ENCODE results near the gene POU2AF1.

Gene POU2AF1, protein sequence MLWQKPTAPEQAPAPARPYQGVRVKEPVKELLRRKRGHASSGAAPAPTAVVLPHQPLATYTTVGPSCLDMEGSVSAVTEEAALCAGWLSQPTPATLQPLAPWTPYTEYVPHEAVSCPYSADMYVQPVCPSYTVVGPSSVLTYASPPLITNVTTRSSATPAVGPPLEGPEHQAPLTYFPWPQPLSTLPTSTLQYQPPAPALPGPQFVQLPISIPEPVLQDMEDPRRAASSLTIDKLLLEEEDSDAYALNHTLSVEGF

DNA sequence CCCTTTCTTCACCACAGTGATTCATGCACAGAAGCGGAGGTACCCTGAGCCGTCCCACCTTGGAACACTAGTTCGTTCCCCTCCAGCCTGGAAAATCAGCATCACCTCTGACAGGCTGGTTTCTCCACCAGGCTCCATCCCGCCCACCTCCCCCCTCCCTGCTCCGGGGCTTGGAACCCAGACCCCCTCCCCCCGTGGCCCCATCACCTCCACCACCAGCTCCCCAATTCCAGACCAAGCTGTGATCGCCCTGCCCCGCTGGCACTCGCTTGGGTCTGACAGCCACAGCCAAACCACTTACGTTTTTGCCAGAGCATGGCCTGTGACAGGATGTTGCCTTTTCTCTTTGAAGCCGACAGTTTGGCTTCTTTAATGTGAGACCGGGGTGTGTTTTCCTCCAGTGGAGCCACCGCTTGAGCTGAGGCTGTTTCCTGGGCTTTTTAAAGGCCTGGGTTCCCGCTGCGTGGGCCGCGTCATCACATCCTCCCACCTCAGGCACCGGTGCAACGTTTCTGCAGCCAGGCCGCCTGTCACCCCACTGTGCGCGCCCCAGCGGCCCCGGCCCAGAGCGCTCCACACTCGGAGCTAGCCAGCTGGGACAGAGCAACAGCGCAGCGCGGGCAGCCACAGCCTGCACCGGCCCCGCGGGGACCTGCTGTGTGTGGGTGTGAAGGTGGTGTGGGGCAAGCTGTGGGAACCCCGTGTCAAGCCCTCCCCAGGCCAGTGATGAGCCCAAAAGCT is at the start of gene POU2AF1:
Gene POU2AF1, minus strand, starts transcription at position 415 of the 741 bp plus-strand sequence. Its CDS starts 98 bp downstream, at position 317.
- peak; percentile 84 for DNase-seq

DNA sequence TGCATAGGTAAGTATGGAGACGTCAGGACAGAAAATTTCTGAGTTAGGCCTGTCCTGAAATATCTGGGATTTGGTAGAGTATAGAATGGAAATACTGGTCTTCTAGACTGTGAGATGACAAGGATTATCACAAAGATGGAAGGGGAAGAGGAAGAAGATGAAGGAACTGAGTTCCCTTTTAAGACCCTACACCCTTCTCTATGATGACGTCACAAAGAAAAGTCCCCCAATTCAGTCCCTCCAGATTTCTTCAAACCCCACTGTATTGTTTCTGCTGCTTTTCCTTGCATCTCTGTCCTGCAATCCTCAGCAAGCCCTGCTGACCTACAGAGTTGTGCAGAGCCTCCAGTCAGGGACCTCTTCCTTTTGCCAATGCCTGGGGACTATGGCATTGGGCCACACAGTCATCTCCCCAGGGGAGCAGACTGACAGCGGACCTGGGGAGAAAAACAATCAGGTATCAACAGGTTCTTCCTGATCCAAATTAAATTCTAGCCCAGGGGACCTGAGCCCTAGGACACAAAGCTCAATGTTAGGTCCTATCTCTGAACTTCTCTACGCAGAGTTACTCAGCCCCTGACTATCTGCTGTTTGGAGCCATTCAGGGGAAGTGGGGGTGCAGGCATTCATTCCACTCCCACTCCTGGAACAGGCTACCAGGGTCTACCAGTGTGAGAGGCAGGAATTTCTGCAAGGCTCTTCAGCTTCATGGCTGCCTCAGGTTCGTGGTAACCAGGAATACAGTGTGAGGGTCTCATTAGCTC is 49.2 kb upstream of the POU2AF1 start:
- DNase-seq = no peak

DNA sequence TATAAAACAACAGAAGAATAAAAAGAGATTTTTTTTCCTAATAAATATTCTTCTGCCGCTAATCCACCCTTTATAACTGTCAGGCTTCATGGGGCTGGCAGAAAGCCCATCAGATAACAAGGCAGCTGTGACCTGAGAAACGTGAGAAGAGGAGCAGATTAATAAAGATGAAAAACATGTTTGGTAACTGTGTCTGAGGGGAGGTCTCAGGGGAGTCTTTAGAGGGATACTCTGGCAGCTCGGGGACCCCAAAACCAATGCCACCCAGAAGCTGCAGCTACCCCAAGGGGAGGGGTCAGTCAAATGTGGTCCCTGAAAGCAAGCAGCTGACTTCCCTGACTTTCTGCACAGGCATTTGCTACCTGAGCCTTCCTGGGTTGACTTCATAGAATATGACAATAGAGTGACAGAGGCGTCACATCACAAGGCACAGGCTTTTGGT is 48.4 kb upstream of the POU2AF1 start:
- no peak for DNase-seq

DNA sequence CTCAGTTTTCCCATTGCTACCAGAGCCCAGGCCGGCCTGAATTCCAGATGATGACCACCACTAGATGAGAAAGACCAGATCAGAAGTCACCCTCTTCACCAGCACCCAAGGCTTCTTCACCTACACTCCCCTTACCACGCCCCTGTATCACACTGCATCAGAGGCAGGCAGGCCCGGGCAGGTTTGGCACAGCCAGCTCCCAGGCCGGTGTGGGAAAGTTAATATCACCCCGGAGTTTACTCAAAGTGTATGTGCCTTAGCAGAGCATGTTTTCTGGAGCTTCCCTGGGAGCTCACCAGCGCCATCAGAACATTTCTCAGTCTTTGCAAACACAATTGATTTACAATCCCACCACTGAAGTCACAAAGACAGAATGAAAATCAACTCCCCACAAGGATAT is 47.5 kb upstream of the POU2AF1 start:
- DNase-seq = no peak

DNA sequence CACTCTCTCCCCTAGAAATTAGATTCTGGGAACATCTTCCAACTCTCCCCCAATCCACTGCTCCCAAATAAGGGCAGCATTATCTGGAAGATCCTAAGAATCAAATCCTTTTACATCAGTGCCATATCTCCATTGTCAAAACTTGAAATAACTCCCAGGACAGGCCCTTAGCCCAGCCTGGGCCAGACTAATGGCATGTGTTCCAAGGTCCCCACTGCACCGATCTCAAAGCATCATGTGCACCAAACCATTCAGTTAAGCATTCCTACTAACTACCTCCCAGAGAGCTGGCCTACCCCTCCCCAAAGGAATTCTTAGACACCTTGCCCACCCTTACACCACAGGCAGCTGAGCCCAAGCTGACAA is 44.2 kb upstream of the POU2AF1 start:
- DNase-seq = no peak

DNA sequence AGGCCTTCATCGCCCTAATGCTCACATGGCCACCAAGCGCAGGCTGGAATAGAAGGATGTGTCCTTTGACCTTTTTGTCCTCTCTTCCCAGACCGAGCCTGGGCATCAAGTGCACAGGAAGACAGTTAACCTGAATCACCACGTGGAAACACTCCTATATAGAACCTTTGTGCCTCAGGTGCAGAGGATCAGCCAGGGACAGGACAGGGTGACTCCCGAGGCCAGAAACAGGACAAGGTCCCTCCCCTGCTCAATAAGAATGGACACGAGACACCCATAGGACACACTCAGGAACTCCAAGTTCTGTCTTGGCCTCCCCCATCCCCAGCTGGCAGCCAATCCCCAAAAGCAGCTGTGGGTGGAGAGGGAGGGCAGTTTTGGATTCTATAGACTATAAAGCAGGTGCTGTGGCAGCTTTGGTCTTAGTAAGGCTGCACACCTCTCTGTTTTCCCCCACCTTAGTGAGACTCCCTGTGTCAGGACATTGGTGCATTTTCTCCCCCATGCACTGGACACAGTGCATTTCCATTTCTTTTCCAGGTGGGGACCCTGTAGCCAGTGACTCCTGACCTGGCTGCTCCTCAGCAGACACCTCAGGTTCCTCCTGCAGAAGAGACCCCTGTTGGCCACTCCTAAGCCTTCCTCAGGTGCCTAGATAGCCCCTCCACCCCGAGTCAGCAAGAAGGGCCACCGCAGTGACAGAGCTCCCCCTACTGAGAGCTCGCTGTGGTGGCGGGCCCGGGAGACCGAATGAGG is 43.6 kb upstream of the POU2AF1 start:
- DNase-seq = peak; percentile 80

DNA sequence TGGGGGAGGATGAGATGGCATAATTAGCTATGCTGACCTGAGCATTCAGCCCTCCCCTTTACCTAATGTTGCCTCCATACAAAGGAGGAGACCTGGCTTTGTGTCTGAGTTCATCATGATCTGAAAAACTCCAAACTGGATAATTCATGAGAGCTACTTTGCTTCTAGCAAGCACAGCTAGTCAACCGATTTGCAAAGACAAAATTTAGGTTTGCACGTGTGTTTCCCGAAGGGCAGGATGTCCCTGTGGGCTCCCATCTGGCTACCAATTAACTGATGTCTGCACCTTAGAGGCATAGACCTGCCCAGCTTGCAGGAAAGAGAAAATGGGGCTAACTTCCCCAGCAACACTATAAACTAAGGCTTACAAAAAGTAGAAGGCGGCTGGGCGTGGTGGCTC is 42.2 kb upstream of the POU2AF1 start:
- no peak for DNase-seq

DNA sequence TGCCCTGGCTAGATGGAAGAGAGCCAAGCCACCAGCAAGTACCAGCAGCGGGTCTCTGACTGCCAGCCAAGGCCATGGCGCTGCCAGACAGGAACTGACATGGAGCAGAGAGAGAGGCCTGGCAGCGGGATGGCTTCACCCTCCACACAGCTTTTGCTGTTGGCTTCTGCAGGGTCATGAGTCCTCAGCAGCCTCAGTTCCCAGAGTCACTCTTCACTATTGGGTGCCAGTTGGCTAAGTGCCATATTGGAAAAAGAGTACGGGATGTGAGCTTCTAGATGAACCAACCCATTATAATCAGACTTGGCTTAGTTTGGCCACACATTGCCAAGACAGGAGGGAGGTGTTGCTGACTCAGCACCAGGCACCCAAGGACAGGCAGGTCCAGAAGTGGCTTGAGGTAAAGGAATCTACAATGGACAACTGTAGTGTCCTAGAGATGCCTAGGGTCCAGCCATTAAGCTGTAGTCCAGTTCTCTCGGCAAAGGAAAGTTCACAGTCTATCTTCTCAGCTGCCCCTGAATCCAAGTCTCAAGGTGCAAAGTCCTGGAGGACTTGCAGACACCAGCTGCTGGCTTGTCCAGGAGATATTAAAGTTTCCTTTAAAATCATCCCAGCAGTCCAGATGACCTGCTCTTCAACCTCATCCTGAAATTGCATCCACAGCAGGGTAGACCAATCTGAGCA is 40.7 kb upstream of the POU2AF1 start:
- no peak for DNase-seq

DNA sequence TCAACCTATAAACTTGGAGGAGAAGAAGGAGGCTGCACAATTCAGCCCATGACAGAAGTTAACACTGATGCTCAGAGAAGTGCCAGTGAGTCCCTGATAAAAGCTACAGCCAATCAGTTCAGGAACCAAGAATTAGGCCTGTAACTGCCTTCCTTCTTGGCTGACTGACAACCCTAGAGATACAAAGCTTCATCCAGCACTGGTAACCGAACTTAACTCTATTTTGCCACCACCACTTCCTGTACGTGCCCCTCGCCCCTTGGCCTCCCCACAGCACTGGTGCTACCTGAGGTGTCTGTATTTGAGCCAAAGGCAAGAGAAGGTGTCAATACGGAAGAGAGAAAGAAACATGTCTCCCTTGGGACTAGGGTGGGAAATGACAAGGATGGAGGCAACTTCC is 40.1 kb upstream of the POU2AF1 start:
- DNase-seq = no peak

DNA sequence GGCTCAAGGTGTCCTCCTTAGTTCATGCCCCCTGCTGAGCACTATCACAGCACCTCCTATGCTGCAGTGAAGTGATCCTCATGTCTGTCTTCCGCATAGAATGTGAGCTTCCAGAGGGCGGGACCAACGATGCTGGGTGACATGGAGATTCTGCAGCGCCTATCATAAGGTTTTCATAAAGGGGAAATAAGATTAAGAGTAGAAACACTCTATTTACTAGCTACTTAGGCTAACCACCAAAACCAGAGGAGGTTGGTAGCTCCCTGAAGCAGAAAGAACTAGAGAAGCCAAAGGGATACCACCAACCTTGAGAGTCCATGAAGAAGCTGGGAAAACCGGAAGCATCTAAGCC is 39.3 kb upstream of the POU2AF1 start:
- DNase-seq = no peak

DNA sequence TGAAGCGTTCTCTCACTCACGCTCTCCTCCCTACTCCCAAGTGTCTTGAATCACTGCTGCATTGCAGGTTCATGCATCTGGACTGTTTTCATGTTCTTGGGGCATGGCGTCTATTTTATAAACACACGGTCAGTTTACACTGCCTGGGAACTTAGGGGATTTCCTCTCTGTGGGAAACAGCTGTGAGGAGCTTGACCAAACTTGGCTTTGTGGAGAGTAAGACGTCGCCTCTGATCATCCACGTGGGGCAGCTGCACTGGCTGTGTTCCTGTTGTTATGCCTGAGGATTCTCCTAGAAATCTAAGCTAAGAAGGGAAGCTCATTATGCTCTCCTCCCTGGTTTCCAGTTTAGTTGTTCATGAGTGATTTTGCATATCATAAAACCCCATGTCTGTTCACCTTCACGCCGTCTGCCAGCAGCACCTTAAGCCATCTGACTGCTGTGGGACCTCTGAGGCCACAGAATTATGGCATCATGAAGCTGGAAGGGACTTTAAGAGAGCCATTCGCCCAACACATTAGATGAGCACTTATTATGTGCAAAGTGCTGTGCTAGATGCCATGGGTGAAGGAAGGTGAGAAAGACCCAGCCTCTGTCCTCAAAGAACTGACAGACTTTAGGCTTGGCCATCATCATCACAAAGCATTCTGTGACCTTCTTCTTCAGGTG is 38.8 kb upstream of the POU2AF1 start:
- no peak for DNase-seq

DNA sequence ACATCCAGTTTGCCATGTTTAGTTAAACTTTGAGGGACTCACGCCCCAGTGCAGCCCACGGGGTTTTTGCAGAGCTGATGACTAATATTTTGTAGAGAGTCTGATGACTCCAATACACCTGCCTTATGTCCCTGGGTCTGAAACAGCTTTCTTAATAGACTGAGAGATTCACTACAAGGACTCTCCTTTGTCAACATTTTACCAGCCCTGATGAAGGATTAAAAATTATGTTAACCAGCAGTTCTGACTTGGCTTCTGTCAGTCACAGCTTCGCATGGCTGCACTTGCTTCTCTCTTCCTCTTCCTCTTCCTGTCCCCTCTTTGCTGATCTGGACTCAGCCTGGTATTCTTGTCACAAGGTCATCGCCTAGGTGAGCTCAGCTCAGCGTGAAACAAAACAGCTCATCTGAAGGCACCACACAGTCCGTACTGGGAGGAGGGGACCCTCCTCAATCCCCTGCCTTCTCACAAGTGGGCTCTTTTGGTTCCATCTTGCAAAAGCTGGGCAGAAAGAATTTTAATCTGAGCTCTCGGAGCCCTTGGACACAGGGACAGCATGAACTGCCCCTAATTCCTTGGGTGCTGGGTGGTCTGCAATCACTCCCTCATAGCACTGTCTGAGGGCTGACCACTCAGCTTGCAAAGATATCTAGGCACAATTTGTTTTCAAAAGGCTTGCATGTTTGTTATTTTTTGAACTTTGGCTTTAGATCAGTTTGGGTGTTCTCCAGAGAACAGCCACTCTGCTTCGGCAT is 38.1 kb upstream of the POU2AF1 start:
- DNase-seq = peak; percentile 43

DNA sequence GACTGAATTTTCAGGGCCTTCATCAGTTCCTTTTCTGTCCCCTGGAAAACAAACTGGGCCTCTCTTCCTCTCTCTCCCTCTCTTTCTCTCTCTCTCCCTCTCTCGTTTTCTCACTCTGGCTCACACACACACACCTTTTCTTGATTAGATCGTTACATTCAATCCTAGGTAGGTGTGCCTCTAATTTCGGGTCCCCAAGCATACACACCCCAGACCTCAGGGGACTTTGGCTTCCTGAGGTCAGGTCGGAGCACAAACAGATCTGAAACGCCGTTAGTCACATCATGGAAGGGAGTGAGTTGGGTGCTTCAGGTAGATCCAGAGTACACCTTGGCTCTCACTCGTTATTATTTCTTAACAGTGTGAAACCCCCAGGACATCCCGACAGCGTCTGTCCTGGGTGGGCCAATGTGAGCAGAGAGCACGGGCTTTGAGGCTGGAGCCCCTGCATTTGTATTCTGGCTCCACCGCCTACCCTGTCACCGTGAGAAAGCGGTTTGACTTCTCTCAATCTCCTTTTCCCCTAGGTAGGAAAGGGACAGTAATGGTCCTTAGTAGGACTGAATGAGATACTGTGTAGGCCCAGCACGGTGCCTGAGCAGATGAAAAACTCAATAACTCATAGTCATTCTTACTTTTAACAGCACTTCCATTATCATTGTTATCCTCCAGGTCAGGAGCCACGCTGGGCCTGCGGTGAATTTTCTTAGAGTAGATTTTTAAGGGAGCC is 37.3 kb upstream of the POU2AF1 start:
- DNase-seq = no peak

DNA sequence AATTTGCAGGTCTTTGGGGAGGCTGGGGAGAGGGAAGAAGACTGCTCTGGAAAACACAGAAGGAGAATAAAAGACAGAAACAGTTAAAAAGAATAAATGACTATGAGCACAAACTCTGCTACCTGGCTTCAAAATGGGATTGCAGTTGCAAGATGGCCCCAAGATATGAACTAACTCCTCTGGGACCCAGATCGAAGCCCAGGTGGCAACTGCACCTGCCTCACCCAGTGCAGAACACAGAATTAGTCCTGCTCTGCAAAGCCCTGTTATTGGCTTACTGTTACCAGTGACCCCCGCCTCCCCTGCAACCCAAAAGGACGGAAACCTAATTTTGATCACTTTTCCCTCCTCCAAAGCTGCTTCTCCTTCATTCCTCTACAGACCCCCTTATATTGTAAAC is 35.9 kb upstream of the POU2AF1 start:
- DNase-seq = no peak

DNA sequence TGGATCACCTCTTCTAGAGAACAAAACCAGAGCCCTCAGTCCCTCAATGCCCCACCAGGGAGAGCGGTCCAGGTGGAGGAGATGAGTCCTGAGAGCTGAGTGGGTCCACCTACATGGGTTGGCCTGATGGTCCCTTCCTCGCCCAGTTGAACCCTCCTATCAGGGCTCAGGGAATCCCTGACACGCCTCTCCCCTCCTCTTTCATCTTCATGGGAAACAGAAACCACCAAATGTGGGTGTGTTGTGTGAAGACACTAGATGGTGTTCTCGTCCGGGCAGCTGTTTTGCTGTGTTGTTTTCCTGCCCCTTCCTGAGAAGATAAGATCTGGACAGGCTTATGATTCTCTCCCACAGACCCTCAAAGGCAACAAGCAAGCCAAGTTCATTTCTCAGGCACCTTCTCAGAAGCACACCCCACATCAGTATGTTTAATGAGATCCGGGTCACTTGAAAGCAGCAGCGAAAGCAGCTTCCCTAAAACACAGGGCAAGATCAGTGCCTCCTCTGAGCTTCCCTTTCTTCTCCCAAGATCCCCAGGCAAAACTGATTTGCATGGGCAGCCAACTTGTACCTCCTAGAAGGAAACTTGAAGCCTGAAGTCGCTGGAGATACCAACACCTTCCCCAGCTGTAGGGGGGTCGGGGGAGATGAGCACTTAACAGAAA is 35.3 kb upstream of the POU2AF1 start:
- DNase-seq = peak; percentile 37

DNA sequence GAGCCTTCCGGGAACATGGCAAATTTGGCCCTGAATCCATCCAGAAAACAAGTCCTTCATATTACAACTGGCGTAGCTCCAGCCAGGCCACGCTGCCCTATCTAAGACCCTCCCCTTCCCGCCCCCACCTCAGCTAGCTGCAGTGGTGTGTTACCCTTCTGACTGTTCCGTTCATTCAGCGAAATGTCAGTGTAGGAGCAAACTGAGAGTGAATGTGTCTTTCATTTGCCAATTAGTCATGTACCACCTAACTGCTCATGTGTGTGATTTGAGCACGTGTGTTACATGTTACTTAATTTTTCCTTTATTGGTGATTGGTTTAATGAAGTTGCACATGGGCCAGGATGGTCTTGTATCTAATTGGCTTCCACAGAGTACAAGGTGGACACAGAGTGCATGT is 34.8 kb upstream of the POU2AF1 start:
- DNase-seq = peak; percentile 51

DNA sequence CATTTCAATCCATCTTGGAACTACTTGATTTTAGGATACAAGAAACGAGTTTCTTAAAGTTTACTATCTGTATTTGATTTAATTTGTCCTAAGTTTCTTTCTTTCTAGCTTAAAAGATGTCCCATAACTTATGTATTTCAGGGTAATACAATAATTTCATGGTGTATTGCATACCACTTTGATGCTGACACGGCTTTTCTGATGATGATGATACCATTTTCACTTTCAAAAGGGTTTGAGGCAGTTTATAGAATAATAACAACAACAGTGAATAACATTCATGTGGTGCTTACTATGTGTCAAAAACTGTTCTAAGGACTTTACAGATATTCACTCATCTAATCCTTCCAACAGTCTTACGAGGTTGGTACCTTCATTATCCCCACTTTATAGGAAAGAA is 33.2 kb upstream of the POU2AF1 start:
- no peak for DNase-seq

DNA sequence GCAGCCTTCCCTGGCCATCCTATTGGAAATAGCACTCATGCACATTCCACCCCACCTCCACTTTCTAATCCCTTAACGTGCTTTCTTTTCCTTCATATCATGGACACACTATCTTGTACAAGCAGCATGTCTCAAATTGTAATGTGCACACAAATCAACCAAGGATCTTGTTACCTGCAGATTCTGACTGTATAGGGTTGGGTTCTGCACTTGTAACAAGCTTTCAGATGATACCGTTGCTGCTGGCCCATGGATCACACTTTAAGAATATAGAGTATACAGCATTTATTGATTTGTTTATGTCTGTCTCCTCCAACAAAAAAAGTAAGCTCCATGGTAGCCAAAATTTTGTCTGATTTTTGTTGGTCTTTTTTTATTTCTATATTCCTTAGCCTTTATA is 32.4 kb upstream of the POU2AF1 start:
- no peak for DNase-seq

DNA sequence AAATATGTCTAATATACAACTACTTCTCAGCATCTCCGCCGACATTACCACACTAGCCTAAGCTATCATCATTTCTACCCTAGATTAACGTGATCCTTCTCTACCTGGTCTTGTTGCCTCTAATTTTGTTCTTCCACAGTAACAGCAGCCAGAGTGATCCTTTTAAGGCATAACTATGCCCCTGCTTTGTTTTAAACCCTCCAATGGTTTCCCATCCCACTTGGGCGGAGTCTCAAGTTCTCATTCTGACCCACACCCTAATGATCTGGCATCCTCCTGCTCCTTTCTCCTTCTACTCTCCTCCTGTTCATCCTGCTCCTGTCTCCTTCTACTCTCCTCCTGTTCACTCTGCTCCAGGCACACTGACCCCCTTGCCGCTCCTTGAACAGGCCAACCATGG is 31.9 kb upstream of the POU2AF1 start:
- no peak for DNase-seq

DNA sequence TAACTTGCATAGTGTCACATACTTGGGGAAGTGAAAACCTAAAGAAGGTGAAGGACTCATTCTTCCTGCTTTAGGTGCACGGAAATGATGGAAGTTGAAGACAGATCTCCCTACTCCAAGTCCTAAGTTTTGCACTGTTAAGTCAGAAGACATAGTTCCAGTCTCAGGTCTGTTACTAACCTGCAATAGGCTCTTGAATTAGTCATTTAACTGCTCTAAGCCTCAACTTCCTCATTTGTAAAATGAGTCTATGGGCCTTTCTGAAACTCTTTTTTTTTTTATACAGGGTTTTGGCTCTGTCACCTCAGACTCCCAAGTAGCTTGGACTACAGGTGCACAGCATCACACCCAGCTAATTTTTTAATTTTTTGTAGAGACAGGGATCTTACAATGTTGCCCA is 30.8 kb upstream of the POU2AF1 start:
- no peak for DNase-seq

All from stimulated activated CD8-positive, alpha-beta memory T cell treated with anti-CD3 and anti-CD28 coated beads, Interleukin-4, amount 100 ng/mL, for 48 hours (primary cell).